Neural crest cell (in vitro differentiated cells): ENCODE results near the gene HSPB9. TPM values are rescaled to one million over a fixed set of nuclear protein-coding genes. Genes with fewer than 3 reads are reported as not detected.
"Not testable (repeated sequence)": the region's sequence is repeated elsewhere in the genome, so short reads cannot be mapped to it uniquely, and the experiment has no call there.

Experiments
- DNase-seq: peaks from one replicate; pipeline ENCODE4 v3.0.0; 2021; ENCODE audit warnings: low read depth, mixed read lengths, low spot score
- H3K27ac Mint-ChIP-seq: one replicate; pipeline ENCODE4 v1.8.0; 2021; ENCODE audit warnings: mild to moderate bottlenecking, mixed read lengths; ENCODE audit not compliant: unreplicated experiment
- H3K27me3 Mint-ChIP-seq: 2 replicates; pipeline ENCODE4 v1.8.0; 2021; ENCODE audit warnings: low read depth, mild to moderate bottlenecking, mixed read lengths
- H3K36me3 Mint-ChIP-seq: 2 replicates; pipeline ENCODE4 v1.8.0; 2021; ENCODE audit warnings: low read depth, mild to moderate bottlenecking, mixed read lengths
- H3K4me1 Mint-ChIP-seq: 2 replicates; pipeline ENCODE4 v1.8.0; 2021; ENCODE audit warnings: mixed read lengths
- H3K4me3 Mint-ChIP-seq: one replicate; pipeline ENCODE4 v1.8.0; 2021; ENCODE audit warnings: mild to moderate bottlenecking, mixed read lengths
- H3K9me3 Mint-ChIP-seq: 2 replicates; pipeline ENCODE4 v1.8.0; 2021; ENCODE audit warnings: mixed read lengths
- total RNA-seq: library from RNA; stranded (reverse); gene quantifications from 2 replicates; pipeline ENCODE4 v1.2.1, GENCODE V29; 2021
- TF ChIP-seq, protein P1 (sequence below): fragments of 200-600 bp; sonication (generic); conservative IDR thresholded peaks from 2 replicates; pipeline ENCODE4 v1.5.0; 2021; ENCODE audit warnings: antibody characterized with exemption, mild to moderate bottlenecking

HSPB9 gene
- total RNA-seq, 1 donor from 2014 or later: 0.40 TPM

DNA sequence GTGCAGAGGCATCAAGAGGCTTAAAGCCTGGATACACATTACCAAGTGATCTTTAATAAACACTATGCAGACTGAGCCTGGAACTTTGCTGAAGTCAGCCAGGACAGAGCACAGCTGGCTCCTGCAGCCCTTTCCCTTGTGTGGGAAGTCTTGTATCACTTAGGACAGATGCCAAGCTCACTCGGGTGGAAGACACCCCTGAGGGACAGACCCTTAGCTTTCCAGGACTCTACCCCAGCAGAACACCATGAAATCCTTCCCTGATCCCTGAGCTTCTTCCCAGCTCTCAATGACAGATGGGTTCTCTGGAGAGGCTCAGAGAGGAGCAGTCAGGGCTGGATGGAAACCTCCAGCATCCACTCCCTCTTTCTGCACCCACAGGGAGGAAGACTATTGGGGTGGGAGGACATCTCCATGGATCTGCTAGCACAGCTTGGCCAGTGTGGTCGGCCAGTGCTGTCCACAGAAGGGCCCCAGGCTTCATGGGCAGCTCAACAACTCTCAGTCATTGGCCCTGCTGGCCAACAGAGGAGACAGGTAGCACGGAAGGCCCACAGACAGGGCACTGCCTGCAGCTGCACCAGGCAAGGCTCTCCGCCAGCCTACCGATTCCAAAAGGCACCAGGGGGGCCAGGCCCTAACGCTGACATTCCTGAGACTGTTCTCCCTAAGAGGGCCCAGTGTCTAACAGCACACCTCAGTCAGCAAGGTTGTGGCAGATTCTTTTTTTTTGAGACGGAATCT lies 16.3 kb downstream of the HSPB9 start:
- Mint-ChIP-seq H3K9me3 (no peaks in the 10 kb centered on the region), H3K27me3 (no peaks in the 10 kb centered on the region), H3K4me1 (peaks cover 29% of the 10 kb centered on the region), H3K27ac (no peak overlapping the region), H3K36me3 (no peaks in the 10 kb centered on the region), H3K4me3 (no peak overlapping the region)
- TF ChIP-seq, protein P1, sequence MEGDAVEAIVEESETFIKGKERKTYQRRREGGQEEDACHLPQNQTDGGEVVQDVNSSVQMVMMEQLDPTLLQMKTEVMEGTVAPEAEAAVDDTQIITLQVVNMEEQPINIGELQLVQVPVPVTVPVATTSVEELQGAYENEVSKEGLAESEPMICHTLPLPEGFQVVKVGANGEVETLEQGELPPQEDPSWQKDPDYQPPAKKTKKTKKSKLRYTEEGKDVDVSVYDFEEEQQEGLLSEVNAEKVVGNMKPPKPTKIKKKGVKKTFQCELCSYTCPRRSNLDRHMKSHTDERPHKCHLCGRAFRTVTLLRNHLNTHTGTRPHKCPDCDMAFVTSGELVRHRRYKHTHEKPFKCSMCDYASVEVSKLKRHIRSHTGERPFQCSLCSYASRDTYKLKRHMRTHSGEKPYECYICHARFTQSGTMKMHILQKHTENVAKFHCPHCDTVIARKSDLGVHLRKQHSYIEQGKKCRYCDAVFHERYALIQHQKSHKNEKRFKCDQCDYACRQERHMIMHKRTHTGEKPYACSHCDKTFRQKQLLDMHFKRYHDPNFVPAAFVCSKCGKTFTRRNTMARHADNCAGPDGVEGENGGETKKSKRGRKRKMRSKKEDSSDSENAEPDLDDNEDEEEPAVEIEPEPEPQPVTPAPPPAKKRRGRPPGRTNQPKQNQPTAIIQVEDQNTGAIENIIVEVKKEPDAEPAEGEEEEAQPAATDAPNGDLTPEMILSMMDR: no peak
- no peak for DNase-seq

DNA sequence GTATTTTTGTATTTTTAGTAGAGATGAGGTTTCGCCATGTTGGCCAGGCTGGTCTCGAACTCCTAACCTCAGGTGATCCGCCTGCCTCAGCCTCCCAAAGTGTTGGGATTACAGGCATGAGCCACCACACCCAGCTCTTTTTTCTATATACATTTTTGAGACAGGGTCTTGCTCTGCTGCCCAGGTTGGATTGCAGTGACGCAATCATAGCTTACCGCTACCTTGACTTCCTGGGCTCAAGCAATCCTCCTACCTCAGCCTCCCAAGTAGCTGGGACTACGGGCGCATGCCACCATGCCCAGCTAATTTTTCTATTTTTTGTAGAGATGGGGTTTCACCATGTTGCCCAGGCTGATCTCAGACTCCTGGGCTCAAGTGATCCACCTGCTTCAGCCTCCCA lies 18.1 kb downstream of the HSPB9 start:
- not testable (repeated sequence) for DNase-seq, H3K4me3 Mint-ChIP-seq, H3K36me3 Mint-ChIP-seq, H3K27ac Mint-ChIP-seq, H3K9me3 Mint-ChIP-seq, H3K27me3 Mint-ChIP-seq
- H3K4me1 Mint-ChIP-seq: peaks cover 28% of the 10 kb centered on the region

DNA sequence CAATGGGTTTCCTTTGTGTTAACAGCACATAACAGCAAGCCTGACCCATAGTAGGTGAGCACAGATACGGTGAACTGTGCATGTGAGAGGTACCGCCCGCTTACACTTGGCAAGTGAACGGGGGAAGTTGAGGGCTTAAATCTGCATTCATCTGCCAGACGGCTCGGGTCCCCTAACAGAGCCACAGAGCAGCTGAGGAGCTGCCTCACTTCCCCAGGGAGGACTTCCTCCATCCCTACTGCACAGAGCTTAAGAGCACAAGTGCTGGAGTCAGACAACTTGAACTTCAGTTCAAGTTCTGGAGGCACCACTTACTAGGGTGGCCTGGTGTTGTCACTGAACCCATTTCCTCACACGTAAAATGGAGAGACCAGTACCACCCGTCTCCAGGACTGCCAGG lies 18.8 kb downstream of the HSPB9 start:
- Mint-ChIP-seq H3K36me3 (no peaks in the 10 kb centered on the region), H3K9me3 (no peaks in the 10 kb centered on the region), H3K27me3 (no peaks in the 10 kb centered on the region), H3K27ac (no peak overlapping the region), H3K4me1 (peaks cover 25% of the 10 kb centered on the region), H3K4me3 (no peak overlapping the region)
- DNase-seq: no peak
- TF ChIP-seq, protein P1: no peak

DNA sequence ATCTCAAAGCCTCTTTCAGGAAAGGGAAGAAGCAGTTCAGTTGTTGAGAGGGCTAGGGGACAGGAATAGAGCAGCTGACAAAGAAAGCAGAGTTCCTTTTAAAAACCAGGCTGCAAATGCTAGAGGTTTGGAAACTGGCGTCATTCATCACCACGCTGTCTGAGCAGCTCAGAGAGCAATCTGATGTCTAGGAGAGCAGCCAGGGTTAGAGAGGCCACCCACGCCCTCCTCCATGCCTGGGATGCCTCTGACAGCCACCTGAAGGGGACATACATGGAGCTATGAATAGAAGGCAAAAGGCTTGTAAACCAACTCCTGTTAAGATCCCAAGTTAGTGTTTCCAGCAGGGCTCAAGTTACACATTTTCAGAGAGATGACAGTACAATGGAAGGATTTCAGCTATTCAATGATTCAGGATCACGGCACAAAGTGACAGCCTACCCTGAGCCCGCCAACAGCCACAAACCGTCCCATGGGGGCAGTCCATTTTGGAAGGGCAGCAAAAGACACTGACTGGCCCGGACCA lies 19.8 kb downstream of the HSPB9 start:
- no peaks in the 10 kb centered on the region for H3K36me3 Mint-ChIP-seq
- no peak overlapping the region for H3K27ac Mint-ChIP-seq
- TF ChIP-seq, protein P1: no peak
- no peak for DNase-seq
- H3K4me1 Mint-ChIP-seq: peaks cover 25% of the 10 kb centered on the region
- no peak overlapping the region for H3K4me3 Mint-ChIP-seq
- no peaks in the 10 kb centered on the region for H3K27me3 Mint-ChIP-seq
- no peaks in the 10 kb centered on the region for H3K9me3 Mint-ChIP-seq

GRCh38 chr17:42143138-42143537 lies 20.5 kb downstream of the HSPB9 start:
- not testable (repeated sequence) for H3K36me3 Mint-ChIP-seq, H3K4me3 Mint-ChIP-seq, H3K9me3 Mint-ChIP-seq, DNase-seq, H3K27ac Mint-ChIP-seq, H3K27me3 Mint-ChIP-seq
- peaks cover 25% of the 10 kb centered on the region for H3K4me1 Mint-ChIP-seq

DNA sequence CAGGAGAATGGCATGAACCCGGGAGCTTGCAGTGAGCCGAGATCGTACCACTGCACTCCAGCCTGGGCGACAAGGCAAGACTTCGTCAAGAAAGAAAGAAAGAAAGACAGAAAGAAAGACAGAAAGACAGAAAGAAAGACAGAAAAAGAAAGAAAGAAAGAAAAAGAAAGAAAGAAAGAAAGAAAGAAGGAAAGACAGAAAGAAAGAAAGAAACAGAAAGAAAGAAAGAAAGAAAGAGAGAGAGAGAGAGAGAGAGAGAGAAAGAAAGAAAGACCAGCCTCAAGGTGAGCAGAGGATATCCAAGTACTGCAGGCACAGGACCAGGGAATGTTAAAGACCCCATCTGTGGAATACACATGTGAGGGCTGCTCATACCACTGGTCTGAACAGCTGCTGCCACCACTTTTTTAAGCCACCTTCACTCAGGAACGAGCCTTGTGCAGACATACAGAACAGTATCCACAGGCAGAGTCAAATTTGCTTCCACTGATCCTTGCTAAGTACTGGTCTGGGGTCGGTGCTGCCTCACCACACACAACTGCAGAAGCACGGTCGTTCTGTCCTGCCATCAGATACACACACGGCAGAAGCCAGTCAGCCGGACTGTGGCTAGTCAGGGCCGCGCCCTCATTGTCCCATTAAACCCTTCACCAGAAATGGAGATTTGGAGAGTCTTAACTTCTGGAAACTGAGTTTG lies 24.5 kb downstream of the HSPB9 start:
- Mint-ChIP-seq H3K4me3 (no peak overlapping the region), H3K27me3 (no peaks in the 10 kb centered on the region), H3K27ac (no peak overlapping the region), H3K36me3 (no peaks in the 10 kb centered on the region), H3K9me3 (no peaks in the 10 kb centered on the region), H3K4me1 (peaks cover 27% of the 10 kb centered on the region)
- TF ChIP-seq, protein P1: no peak
- DNase-seq: no peak
